ENCODE results near the gene RRN3. TPM values are rescaled to one million over a fixed set of nuclear protein-coding genes. Genes with fewer than 3 reads are reported as not detected.
"Not testable (repeated sequence)": the region's sequence is repeated elsewhere in the genome, so short reads cannot be mapped to it uniquely, and the experiment has no call there.

The RRN3 gene
- total and polyA plus RNA-seq, 2 donors (not counting 3 experiments of a cell fraction or from before 2014, with no cell fraction given), result 15.1 to 26.5 TPM

- DNase-seq (ENCODE audit: low read depth, low spot score); dilution Hi-C loops (cut with MboI; ENCODE audit: extremely low pct_ligation_motif_present, low sequenced_read_pairs); H3K9me3 ChIP-seq (replicated peaks; ENCODE audit: control insufficient read depth, insufficient read depth, low read length); intact Hi-C loops (cut with micrococcal nuclease); H3K27ac ChIP-seq (ENCODE audit: insufficient read depth, low read depth, low read length); H3K4me1 ChIP-seq (ENCODE audit: control insufficient read depth, extremely low read depth, insufficient read depth, low read length); H3K4me2 ChIP-seq (ENCODE audit: insufficient read depth, low read length); H3K27me3 ChIP-seq (ENCODE audit: control insufficient read depth in 2 of 2, insufficient read depth in 2 of 2, low read length in 2 of 2); CTCF ChIA-PET; H3K36me3 ChIP-seq (ENCODE audit: control insufficient read depth in 2 of 2, extremely low read depth in 1 of 2, insufficient read depth in 2 of 2, low read length in 2 of 2); H3K79me2 ChIP-seq (ENCODE audit: control insufficient read depth, insufficient read depth, low read length); POLR2A ChIA-PET; H3K9me1 ChIP-seq (replicated peaks; ENCODE audit: control insufficient read depth, extremely low read depth, insufficient read depth, low read length); H3K9ac ChIP-seq (replicated peaks; ENCODE audit: extremely low read depth, insufficient read depth, low read length); BruUV-seq (replicated peaks); H4K20me1 ChIP-seq (replicated peaks; ENCODE audit: control insufficient read depth, extremely low read depth, insufficient read depth, low read length); H3K4me3 ChIP-seq (replicated peaks in 1 of 3; ENCODE audit: insufficient read depth in 1 of 3, low read depth in 1 of 3, low read length in 3 of 3); FAIRE-seq; H2AFZ ChIP-seq (ENCODE audit: low read depth, low read length): not testable (repeated sequence)
Observed at GRCh38 chr16:15134752-15135482, 40.8 kb upstream of the RRN3 start.

DNA sequence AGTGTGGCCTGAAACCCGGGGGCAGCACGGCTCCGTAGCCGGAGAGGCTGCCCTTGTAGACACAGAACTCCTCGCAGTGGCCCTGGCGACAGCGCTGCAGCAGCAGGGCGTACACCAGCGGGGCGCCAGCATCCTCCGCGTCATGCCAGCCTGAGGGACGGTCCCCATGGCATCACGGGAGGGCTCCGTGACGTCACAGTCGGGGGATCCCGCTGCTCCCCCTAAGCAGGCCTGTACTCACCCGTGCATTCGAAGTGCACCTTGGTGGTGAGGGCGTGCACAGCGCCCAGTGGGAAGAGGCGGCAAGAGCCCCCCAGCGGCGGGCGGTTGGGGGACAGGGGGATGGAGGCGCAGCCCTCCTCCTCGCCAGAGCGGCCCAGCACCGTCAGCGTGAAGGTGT, 39.5 kb upstream of the RRN3 start:
- CTCF ChIA-PET; H3K79me2 ChIP-seq (ENCODE audit: control insufficient read depth, insufficient read depth, low read length); POLR2A ChIA-PET; dilution Hi-C loops (cut with MboI; ENCODE audit: extremely low pct_ligation_motif_present, low sequenced_read_pairs); DNase-seq (ENCODE audit: low read depth, low spot score); H3K36me3 ChIP-seq (ENCODE audit: control insufficient read depth in 2 of 2, extremely low read depth in 1 of 2, insufficient read depth in 2 of 2, low read length in 2 of 2); BruUV-seq (replicated peaks); H3K9ac ChIP-seq (replicated peaks; ENCODE audit: extremely low read depth, insufficient read depth, low read length); H3K9me3 ChIP-seq (replicated peaks; ENCODE audit: control insufficient read depth, insufficient read depth, low read length); H2AFZ ChIP-seq (ENCODE audit: low read depth, low read length); FAIRE-seq; H3K4me3 ChIP-seq (replicated peaks in 1 of 3; ENCODE audit: insufficient read depth in 1 of 3, low read depth in 1 of 3, low read length in 3 of 3); H3K4me1 ChIP-seq (ENCODE audit: control insufficient read depth, extremely low read depth, insufficient read depth, low read length); H3K4me2 ChIP-seq (ENCODE audit: insufficient read depth, low read length); H4K20me1 ChIP-seq (replicated peaks; ENCODE audit: control insufficient read depth, extremely low read depth, insufficient read depth, low read length); H3K27me3 ChIP-seq (ENCODE audit: control insufficient read depth in 2 of 2, insufficient read depth in 2 of 2, low read length in 2 of 2); H3K9me1 ChIP-seq (replicated peaks; ENCODE audit: control insufficient read depth, extremely low read depth, insufficient read depth, low read length); H3K27ac ChIP-seq (ENCODE audit: insufficient read depth, low read depth, low read length); intact Hi-C loops (cut with micrococcal nuclease): not testable (repeated sequence)

DNA sequence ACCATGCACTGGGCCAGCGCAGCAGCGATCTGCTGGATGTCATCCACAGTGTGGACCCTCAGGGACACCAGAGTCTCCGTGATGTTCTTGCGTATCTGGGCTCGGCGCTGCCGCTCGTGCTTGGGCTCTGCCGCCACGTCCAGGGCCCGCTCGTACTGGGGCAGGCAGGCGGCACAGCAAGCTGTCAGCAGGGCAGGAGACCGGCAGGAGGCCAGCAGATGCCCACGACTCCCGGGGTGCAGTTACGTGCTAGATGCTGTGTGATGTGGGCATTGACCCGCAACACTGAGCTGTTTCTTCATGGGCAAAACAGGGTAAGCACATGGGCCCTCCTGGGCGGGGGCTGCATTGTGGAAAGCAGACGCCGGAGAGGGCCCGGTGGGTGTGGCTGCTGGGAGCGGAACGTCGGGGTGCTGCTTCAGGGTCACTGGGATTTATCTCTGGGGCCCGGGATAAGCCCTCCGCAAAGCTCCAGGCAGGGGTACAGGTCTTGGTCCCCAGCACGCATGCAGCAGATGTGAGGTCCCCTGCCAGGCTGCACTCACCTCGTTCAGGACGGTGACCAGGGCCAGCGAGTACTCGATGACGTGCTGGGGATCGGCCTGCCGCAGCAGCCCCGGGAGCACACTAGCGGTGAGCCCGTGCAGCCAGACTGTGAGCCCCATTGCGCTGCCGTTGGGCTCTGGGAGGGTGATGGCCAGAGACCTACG, 38.8 kb upstream of the RRN3 start:
- H3K36me3 ChIP-seq (ENCODE audit: control insufficient read depth in 2 of 2, extremely low read depth in 1 of 2, insufficient read depth in 2 of 2, low read length in 2 of 2); H3K9me3 ChIP-seq (replicated peaks; ENCODE audit: control insufficient read depth, insufficient read depth, low read length); H3K9ac ChIP-seq (replicated peaks; ENCODE audit: extremely low read depth, insufficient read depth, low read length); intact Hi-C loops (cut with micrococcal nuclease); H3K4me3 ChIP-seq (replicated peaks in 1 of 3; ENCODE audit: insufficient read depth in 1 of 3, low read depth in 1 of 3, low read length in 3 of 3); H3K9me1 ChIP-seq (replicated peaks; ENCODE audit: control insufficient read depth, extremely low read depth, insufficient read depth, low read length); H3K4me1 ChIP-seq (ENCODE audit: control insufficient read depth, extremely low read depth, insufficient read depth, low read length); H3K4me2 ChIP-seq (ENCODE audit: insufficient read depth, low read length); H3K79me2 ChIP-seq (ENCODE audit: control insufficient read depth, insufficient read depth, low read length); dilution Hi-C loops (cut with MboI; ENCODE audit: extremely low pct_ligation_motif_present, low sequenced_read_pairs); DNase-seq (ENCODE audit: low read depth, low spot score); BruUV-seq (replicated peaks); FAIRE-seq; CTCF ChIA-PET; H3K27me3 ChIP-seq (ENCODE audit: control insufficient read depth in 2 of 2, insufficient read depth in 2 of 2, low read length in 2 of 2); H4K20me1 ChIP-seq (replicated peaks; ENCODE audit: control insufficient read depth, extremely low read depth, insufficient read depth, low read length); H2AFZ ChIP-seq (ENCODE audit: low read depth, low read length); H3K27ac ChIP-seq (ENCODE audit: insufficient read depth, low read depth, low read length); POLR2A ChIA-PET: not testable (repeated sequence)

- H3K9me3 ChIP-seq (replicated peaks; ENCODE audit: control insufficient read depth, insufficient read depth, low read length); H3K4me3 ChIP-seq (replicated peaks in 1 of 3; ENCODE audit: insufficient read depth in 1 of 3, low read depth in 1 of 3, low read length in 3 of 3); H3K4me2 ChIP-seq (ENCODE audit: insufficient read depth, low read length); H3K27ac ChIP-seq (ENCODE audit: insufficient read depth, low read depth, low read length); H2AFZ ChIP-seq (ENCODE audit: low read depth, low read length); H3K79me2 ChIP-seq (ENCODE audit: control insufficient read depth, insufficient read depth, low read length); intact Hi-C loops (cut with micrococcal nuclease); H3K4me1 ChIP-seq (ENCODE audit: control insufficient read depth, extremely low read depth, insufficient read depth, low read length); H4K20me1 ChIP-seq (replicated peaks; ENCODE audit: control insufficient read depth, extremely low read depth, insufficient read depth, low read length); H3K9me1 ChIP-seq (replicated peaks; ENCODE audit: control insufficient read depth, extremely low read depth, insufficient read depth, low read length); POLR2A ChIA-PET; H3K9ac ChIP-seq (replicated peaks; ENCODE audit: extremely low read depth, insufficient read depth, low read length); FAIRE-seq; DNase-seq (ENCODE audit: low read depth, low spot score); H3K27me3 ChIP-seq (ENCODE audit: control insufficient read depth in 2 of 2, insufficient read depth in 2 of 2, low read length in 2 of 2); H3K36me3 ChIP-seq (ENCODE audit: control insufficient read depth in 2 of 2, extremely low read depth in 1 of 2, insufficient read depth in 2 of 2, low read length in 2 of 2); CTCF ChIA-PET; BruUV-seq (replicated peaks); dilution Hi-C loops (cut with MboI; ENCODE audit: extremely low pct_ligation_motif_present, low sequenced_read_pairs): not testable (repeated sequence)
Observed at GRCh38 chr16:15130943-15131700, 37.0 kb upstream of the RRN3 start.
